Jurkat, Clone E6-1 (cell line): ENCODE data around the gene SLC30A9.

Source experiments
- DNase-seq: peaks from one replicate; pipeline ENCODE4 v3.0.0-alpha.2; 2011; ENCODE audit warnings: low read depth, low spot score
- H3K4me3 ChIP-seq: 2 replicates; pipeline ENCODE4 v1.5.1; 2011; ENCODE audit warnings: mild to moderate bottlenecking, low read length, control low read depth, moderate library complexity

The SLC30A9 gene

GRCh38 chr4:41994461-41994985 lies 4.2 kb downstream of the SLC30A9 start:
- peak; percentile 32 for DNase-seq
- no peak overlapping the region for H3K4me3 ChIP-seq

GRCh38 chr4:41998019-41998418 lies 7.7 kb downstream of the SLC30A9 start:
- H3K4me3 ChIP-seq, result no peak overlapping the region
- no peak for DNase-seq

- no peak overlapping the region for H3K4me3 ChIP-seq
- no peak for DNase-seq
Measured at GRCh38 chr4:41999321-41999720, 9.0 kb downstream of the SLC30A9 start.

GRCh38 chr4:42008011-42008786 lies 17.9 kb downstream of the SLC30A9 start:
- DNase-seq, result no peak
- no peak overlapping the region for H3K4me3 ChIP-seq

- no peak overlapping the region for H3K4me3 ChIP-seq
- DNase-seq, result no peak
Measured at GRCh38 chr4:42015438-42015837, 25.1 kb downstream of the SLC30A9 start.

GRCh38 chr4:42018451-42018850 lies 28.1 kb downstream of the SLC30A9 start:
- H3K4me3 ChIP-seq, result no peak overlapping the region
- DNase-seq, result no peak

- no peak for DNase-seq
- H3K4me3 ChIP-seq, result no peak overlapping the region
Measured at GRCh38 chr4:42048394-42048793, 58.1 kb downstream of the SLC30A9 start.

- no peak overlapping the region for H3K4me3 ChIP-seq
- DNase-seq, result no peak
Measured at GRCh38 chr4:42050516-42051249, 60.4 kb downstream of the SLC30A9 start.

GRCh38 chr4:42066402-42066801 lies 76.1 kb downstream of the SLC30A9 start:
- DNase-seq, result no peak
- no peak overlapping the region for H3K4me3 ChIP-seq

- DNase-seq, result no peak
- H3K4me3 ChIP-seq, result no peak overlapping the region
Measured at GRCh38 chr4:42067264-42067663, 76.9 kb downstream of the SLC30A9 start.

GRCh38 chr4:42070463-42070862 lies 80.1 kb downstream of the SLC30A9 start:
- H3K4me3 ChIP-seq, result no peak overlapping the region
- DNase-seq, result no peak

- no peak for DNase-seq
- H3K4me3 ChIP-seq, result no peak overlapping the region
Measured at GRCh38 chr4:42074294-42074693, 84.0 kb downstream of the SLC30A9 start.

GRCh38 chr4:42078184-42078801 lies 88.0 kb downstream of the SLC30A9 start:
- no peak overlapping the region for H3K4me3 ChIP-seq
- DNase-seq, result no peak

GRCh38 chr4:42080306-42080705 lies 90.0 kb downstream of the SLC30A9 start:
- no peak overlapping the region for H3K4me3 ChIP-seq
- DNase-seq, result no peak

- DNase-seq, result no peak
- no peak overlapping the region for H3K4me3 ChIP-seq
Measured at GRCh38 chr4:42083816-42084215, 93.5 kb downstream of the SLC30A9 start.

GRCh38 chr4:42088386-42088785 lies 98.1 kb downstream of the SLC30A9 start:
- H3K4me3 ChIP-seq, result no peak overlapping the region
- DNase-seq, result no peak

- DNase-seq, result no peak
- H3K4me3 ChIP-seq, result no peak overlapping the region
Measured at GRCh38 chr4:42101446-42101975, 111.2 kb downstream of the SLC30A9 start.

- H3K4me3 ChIP-seq, result no peak overlapping the region
- DNase-seq, result peak; percentile 17
Measured at GRCh38 chr4:42104521-42104920, 114.2 kb downstream of the SLC30A9 start.

- no peak overlapping the region for H3K4me3 ChIP-seq
- DNase-seq, result no peak
Measured at GRCh38 chr4:42112846-42113245, 122.5 kb downstream of the SLC30A9 start.

GRCh38 chr4:42119886-42120285 lies 129.6 kb downstream of the SLC30A9 start:
- H3K4me3 ChIP-seq, result no peak overlapping the region
- no peak for DNase-seq
